AG04449 (cell line): Measurements from ENCODE around the gene OR7A10.

Experiments
- CTCF ChIA-PET: fragments of 350-600 bp; formaldehyde crosslinking; extraction: SDS; loops from one replicate; lab custom pipeline; 2021; ENCODE audit warnings: antibody characterized with exemption; lab: Yijun Ruan, JAX
- POLR2A ChIA-PET: fragments of 400-600, 350-600 bp; formaldehyde crosslinking; extraction: SDS; loops from one replicate; lab custom pipeline; 2020; ENCODE audit warnings: antibody characterized with exemption, inconsistent platforms; lab: Yijun Ruan, JAX
- DNase-seq: peaks from one replicate; pipeline ENCODE4 v3.0.0-alpha.2; 2010; ENCODE audit warnings: low read depth, low spot score
- H3K4me3 ChIP-seq: 2 replicates; pipeline ENCODE4 v1.5.1; 2011; ENCODE audit warnings: low read depth, mild to moderate bottlenecking, control low read depth, low read length
- CTCF ChIP-seq: IDR thresholded peaks from one replicate; pipeline ENCODE4 v1.5.1; 2011; ENCODE audit warnings: mild to moderate bottlenecking, moderate library complexity, low read length, control low read depth, inconsistent platforms; ENCODE audit not compliant: insufficient read depth; ENCODE audit errors: missing control alignments

The OR7A10 gene

GRCh38 chr19:14868497-14868896 is 19.8 kb upstream of the OR7A10 start:
- TF ChIP-seq CTCF: no peak
- ChIA-PET POLR2A (interaction anchor here (0.6 kb wide), 1 partner anchor 1601 kb away, joined by 3 read pairs; no protein-coding TSS in a partner anchor), CTCF (no interaction called here)
- no peak overlapping the region for H3K4me3 ChIP-seq
- DNase-seq: no peak

GRCh38 chr19:14843578-14843977 is 5.1 kb downstream of the OR7A10 start:
- no peak overlapping the region for H3K4me3 ChIP-seq
- no peak for DNase-seq
- ChIA-PET POLR2A (no interaction called here), CTCF (no interaction called here)
- TF ChIP-seq CTCF: no peak

GRCh38 chr19:14843169-14843568 is 5.6 kb downstream of the OR7A10 start:
- DNase-seq: no peak
- POLR2A ChIA-PET: no interaction called here
- H3K4me3 ChIP-seq: no peak overlapping the region
- no peak for TF ChIP-seq CTCF
- CTCF ChIA-PET: no interaction called here

- CTCF ChIA-PET: no interaction called here
- H3K4me3 ChIP-seq: no peak overlapping the region
- POLR2A ChIA-PET: no interaction called here
- no peak for DNase-seq
- no peak for TF ChIP-seq CTCF
Observed at GRCh38 chr19:14840206-14840605, 8.5 kb downstream of the OR7A10 start.

- DNase-seq: no peak
- H3K4me3 ChIP-seq: no peak overlapping the region
- CTCF ChIA-PET: no interaction called here
- POLR2A ChIA-PET: no interaction called here
- no peak for TF ChIP-seq CTCF
Observed at GRCh38 chr19:14837391-14837790, 11.3 kb downstream of the OR7A10 start.

- no peak for DNase-seq
- POLR2A ChIA-PET: no interaction called here
Observed at GRCh38 chr19:14835011-14835410, 13.7 kb downstream of the OR7A10 start, which contains the start of the genes OR7A5 and OR7C1. Gene OR7A5, minus strand, starts transcription at chr19:14835185. Its CDS starts 6,944 bp downstream, at chr19:14828241. Gene OR7C1, minus strand, starts transcription at chr19:14835185. Its CDS starts 35,049 bp downstream, at chr19:14800136.

More at GRCh38 chr19:14835011-14835410, 13.7 kb downstream of the OR7A10 start, which contains the start of the genes OR7A5 and OR7C1:
- CTCF ChIA-PET: no interaction called here
- no peak within 1 kb of the TSS for H3K4me3 ChIP-seq
- no peak for TF ChIP-seq CTCF
